ENCODE measurements around the gene CCNJL. TPM values are rescaled to one million over a fixed set of nuclear protein-coding genes. Genes with fewer than 3 reads are reported as not detected.
A peak's percentile ranks its signal among the peaks of the same experiment; 100 is the strongest.

CCNJL gene
- total RNA-seq, 1 experiment from 2014 or later: 7.6 TPM

GRCh38 chr5:160263326-160263855 lies 49.0 kb downstream of the CCNJL start:
- TF ChIP-seq CTCF (conservative IDR thresholded peaks at IDR 0.05; ENCODE audit: low read depth, low read length): no peak
- TF ChIP-seq EZH2 (IDR thresholded peaks at IDR 0.05; ENCODE audit: borderline replicate concordance, low read depth, low read length, poor library complexity, severe bottlenecking): no peak

GRCh38 chr5:160262151-160263074 lies 50.0 kb downstream of the CCNJL start:
- peak overlapping the region; percentile 88 for H3K27ac ChIP-seq (ENCODE audit: low read depth, low read length, poor library complexity, severe bottlenecking)
- peaks cover 4% of the 10 kb centered on the region for H3K36me3 ChIP-seq (ENCODE audit: insufficient read depth, low read length, poor library complexity, severe bottlenecking)
- POLR2A ChIA-PET (ENCODE audit: low non-redundant PET): interaction anchor here (0.5 to 1.0 kb wide), 3 partner anchors 9 to 156 kb away, joined by 3 to 5 read pairs (median 3); partner anchors contain the start of gene SLU7
- no peak overlapping the region for H3K4me3 ChIP-seq (ENCODE audit: low read depth, low read length, poor library complexity, severe bottlenecking)
- H3K4me1 ChIP-seq (ENCODE audit: insufficient read depth, low read length, poor library complexity, severe bottlenecking): peaks cover 27% of the 10 kb centered on the region
- TF ChIP-seq CTCF (conservative IDR thresholded peaks at IDR 0.05; ENCODE audit: low read depth, low read length): no peak
- no peak for TF ChIP-seq EZH2 (IDR thresholded peaks at IDR 0.05; ENCODE audit: borderline replicate concordance, low read depth, low read length, poor library complexity, severe bottlenecking)
- DNase-seq (ENCODE audit: low spot score): peak; percentile 73
- BruUV-seq (replicated peaks): no TSS peak
- H3K9me3 ChIP-seq (ENCODE audit: low read depth, low read length, poor library complexity, severe bottlenecking): no peaks in the 10 kb centered on the region
- intact Hi-C loops (cut with micrococcal nuclease; ENCODE audit: unreplicated experiment): no loop called here
- CTCF ChIA-PET: no interaction called here
- no peaks in the 10 kb centered on the region for H3K27me3 ChIP-seq (replicated peaks; ENCODE audit: insufficient read depth, low read depth, low read length, poor library complexity)

More at GRCh38 chr5:160263326-160263855, 49.0 kb downstream of the CCNJL start:
- BruUV-seq (replicated peaks): no TSS peak
- H3K36me3 ChIP-seq (ENCODE audit: insufficient read depth, low read length, poor library complexity, severe bottlenecking): peaks cover 4% of the 10 kb centered on the region
- intact Hi-C loops (cut with micrococcal nuclease; ENCODE audit: unreplicated experiment): no loop called here
- CTCF ChIA-PET: no interaction called here
- no peaks in the 10 kb centered on the region for H3K9me3 ChIP-seq (ENCODE audit: low read depth, low read length, poor library complexity, severe bottlenecking)
- no peak overlapping the region for H3K4me3 ChIP-seq (ENCODE audit: low read depth, low read length, poor library complexity, severe bottlenecking)
- H3K4me1 ChIP-seq (ENCODE audit: insufficient read depth, low read length, poor library complexity, severe bottlenecking): peaks cover 34% of the 10 kb centered on the region
- H3K27ac ChIP-seq (ENCODE audit: low read depth, low read length, poor library complexity, severe bottlenecking): peak overlapping the region; percentile 88
- no peaks in the 10 kb centered on the region for H3K27me3 ChIP-seq (replicated peaks; ENCODE audit: insufficient read depth, low read depth, low read length, poor library complexity)
- POLR2A ChIA-PET (ENCODE audit: low non-redundant PET): interaction anchor here (0.6 kb wide), 1 partner anchor 15 kb away, joined by 3 read pairs; no protein-coding TSS in a partner anchor
- DNase-seq (ENCODE audit: low spot score): no peak

DNA sequence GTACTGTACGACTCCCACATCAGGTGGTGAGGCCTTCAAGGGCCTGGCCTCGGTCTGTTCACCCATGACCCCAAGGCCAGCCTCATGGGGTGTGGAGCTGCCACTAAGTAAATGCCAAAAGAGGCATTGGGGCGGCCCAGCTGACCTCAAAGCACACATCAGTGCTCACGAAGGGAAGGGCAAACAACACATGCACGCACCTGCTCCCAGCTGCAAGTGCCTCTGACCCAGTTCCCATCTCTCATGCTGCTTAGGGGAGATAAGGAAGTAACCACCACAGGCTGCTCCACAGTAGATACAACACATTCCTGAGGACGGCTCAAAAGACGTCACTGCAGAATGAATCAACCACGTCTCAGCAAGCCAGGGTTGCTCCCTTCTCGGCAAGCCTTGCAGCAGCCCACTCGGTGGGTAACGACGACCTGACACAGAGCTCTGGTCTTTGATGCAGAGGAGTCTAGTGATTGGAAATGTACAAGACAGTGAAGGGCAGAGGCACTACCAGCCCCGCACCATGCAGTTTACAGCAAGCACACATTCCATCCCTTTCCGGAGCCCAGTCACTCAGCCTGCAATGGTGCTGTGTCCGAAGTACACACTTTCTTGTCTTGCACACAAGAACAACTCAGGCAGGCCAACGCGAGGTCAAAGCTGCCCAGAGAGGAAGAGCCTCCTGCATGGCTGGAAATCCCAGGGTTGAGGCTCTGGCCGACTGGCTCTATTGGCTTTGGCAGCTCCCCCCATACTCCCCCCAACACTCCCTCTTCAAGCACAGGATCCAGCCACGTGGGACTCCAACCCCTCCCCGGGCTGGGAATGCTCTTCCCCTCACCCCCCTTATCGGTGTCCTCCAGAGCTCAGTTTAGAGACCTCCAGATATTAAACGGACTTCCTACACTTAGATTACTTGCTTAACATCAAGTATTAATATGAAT lies 51.2 kb downstream of the CCNJL start:
- ChIA-PET CTCF (no interaction called here), POLR2A (ENCODE audit: low non-redundant PET) (interaction anchor here (0.6 kb wide), 1 partner anchor 1690 kb away, joined by 3 read pairs; no protein-coding TSS in a partner anchor)
- Histone ChIP-seq H3K27ac (ENCODE audit: low read depth, low read length, poor library complexity, severe bottlenecking) (no peak overlapping the region), H3K27me3 (replicated peaks; ENCODE audit: insufficient read depth, low read depth, low read length, poor library complexity) (no peaks in the 10 kb centered on the region), H3K9me3 (ENCODE audit: low read depth, low read length, poor library complexity, severe bottlenecking) (no peaks in the 10 kb centered on the region), H3K4me3 (ENCODE audit: low read depth, low read length, poor library complexity, severe bottlenecking) (no peak overlapping the region), H3K4me1 (ENCODE audit: insufficient read depth, low read length, poor library complexity, severe bottlenecking) (peaks cover 27% of the 10 kb centered on the region), H3K36me3 (ENCODE audit: insufficient read depth, low read length, poor library complexity, severe bottlenecking) (peaks cover 4% of the 10 kb centered on the region)
- TF ChIP-seq CTCF (conservative IDR thresholded peaks at IDR 0.05; ENCODE audit: low read depth, low read length) (no peak), EZH2 (IDR thresholded peaks at IDR 0.05; ENCODE audit: borderline replicate concordance, low read depth, low read length, poor library complexity, severe bottlenecking) (no peak)
- BruUV-seq (replicated peaks): no TSS peak
- intact Hi-C loops (cut with micrococcal nuclease; ENCODE audit: unreplicated experiment): no loop called here
- no peak for DNase-seq (ENCODE audit: low spot score)
